GM12874 (cell line): ENCODE measurements around the gene KAT8.

Source experiments
- CTCF ChIP-seq: IDR thresholded peaks from 2 replicates; pipeline ENCODE4 v1.5.1; 2011; ENCODE audit warnings: low read depth, mild to moderate bottlenecking, control low read depth, low read length, moderate library complexity; ENCODE audit not compliant: insufficient read depth

KAT8 gene

GRCh38 chr16:31106509-31107464 is 10.7 kb upstream of the KAT8 start:
- no peak for TF ChIP-seq CTCF

GRCh38 chr16:31107465-31107867 is 10.0 kb upstream of the KAT8 start:
- no peak for TF ChIP-seq CTCF

GRCh38 chr16:31108035-31108793 is 9.2 kb upstream of the KAT8 start, which contains the start of gene BCKDK:
BCKDK (plus strand) TSS chr16:31108386; CDS start chr16:31109224, 838 bp downstream.
- no peak for TF ChIP-seq CTCF

- no peak for TF ChIP-seq CTCF
These were observed 8.5 kb upstream of the KAT8 start for GRCh38 chr16:31108794-31109558.

- TF ChIP-seq CTCF = no peak
These were observed 7.8 kb upstream of the KAT8 start for GRCh38 chr16:31109622-31110021.

GRCh38 chr16:31110106-31111034 is 7.1 kb upstream of the KAT8 start:
- no peak for TF ChIP-seq CTCF
